Measurements from ENCODE around the gene FGF5. TPM values are rescaled to one million over a fixed set of nuclear protein-coding genes. Genes with fewer than 3 reads are reported as not detected.
A peak's percentile ranks its signal among the peaks of the same experiment; 100 is the strongest.

Gene FGF5
- total and polyA plus RNA-seq, 2 experiments from 2014 or later, result 15.5 to 59.9 TPM

- Histone ChIP-seq H3K9ac (no peak overlapping the region), H2AFZ (no peak overlapping the region), H3K36me3 (ENCODE audit: low read depth) (no peaks in the 10 kb centered on the region), H3F3A (ENCODE audit: insufficient read depth) (no peaks in the 10 kb centered on the region), H3K79me2 (ENCODE audit: insufficient read depth) (no peaks in the 10 kb centered on the region), H3K4me2 (ENCODE audit: unreplicated experiment) (no peak overlapping the region), H3K4me1 (ENCODE audit: insufficient read depth) (peaks cover 3% of the 10 kb centered on the region; the same call in 1 of the 2 replicates), H3K27me3 (replicated peaks; ENCODE audit: insufficient read depth) (no peaks in the 10 kb centered on the region), H3K27ac (no peak overlapping the region), H3K9me2 (ENCODE audit: insufficient read depth) (no peaks in the 10 kb centered on the region), H3K9me3 (ENCODE audit: low read depth) (no peaks in the 10 kb centered on the region), H4K20me1 (ENCODE audit: insufficient read depth) (no peaks in the 10 kb centered on the region), H3K4me3 (no peak overlapping the region)
- TF ChIP-seq EZH2 (IDR thresholded peaks at IDR 0.05; ENCODE audit: insufficient read depth, poor library complexity, severe bottlenecking) (no peak), EZH2phosphoT487 (IDR thresholded peaks at IDR 0.05; ENCODE audit: insufficient read depth, low read depth) (no peak)
- WGBS, 2 experiments (ENCODE audit: low coverage in 1 of 2, low lambda C conversion rate in 2 of 2, missing lambda C conversion rate in 2 of 2), result 57 to 68% methylated on average over 2 of the region's 2 CpGs
- in situ Hi-C loops (cut with MboI), result no loop called here
- no peak for DNase-seq
These were observed 65.2 kb downstream of the FGF5 start for GRCh38 chr4:80331693-80332092.

DNA sequence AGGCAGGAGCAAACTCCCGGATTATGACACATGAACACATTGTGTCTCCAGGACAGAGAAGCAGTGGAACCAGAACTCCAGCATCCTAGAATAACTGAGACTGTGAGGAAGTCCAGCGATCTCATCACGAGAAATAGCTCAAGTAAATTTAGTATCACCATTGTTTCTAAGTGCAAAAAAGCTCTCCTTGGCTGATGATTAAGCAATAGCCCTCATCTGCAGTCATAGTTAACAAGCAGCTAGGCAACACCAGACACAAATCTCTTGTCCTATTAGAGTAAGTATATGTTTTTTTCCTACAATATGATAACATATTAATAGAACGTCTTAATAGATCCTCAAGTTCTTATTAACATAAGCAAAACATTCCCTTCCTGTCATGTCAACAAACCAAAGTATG lies 66.7 kb downstream of the FGF5 start:
- WGBS, 2 experiments (ENCODE audit: low coverage in 1 of 2, low lambda C conversion rate in 2 of 2, missing lambda C conversion rate in 2 of 2), result 94 to 99% methylated on average over 4 of the region's 4 CpGs
- TF ChIP-seq EZH2phosphoT487 (IDR thresholded peaks at IDR 0.05; ENCODE audit: insufficient read depth, low read depth) (no peak), EZH2 (IDR thresholded peaks at IDR 0.05; ENCODE audit: insufficient read depth, poor library complexity, severe bottlenecking) (no peak)
- DNase-seq, result peak; percentile 27
- H4K20me1 ChIP-seq (ENCODE audit: insufficient read depth), result no peaks in the 10 kb centered on the region
- in situ Hi-C loops (cut with MboI), result no loop called here
- no peaks in the 10 kb centered on the region for H3K36me3 ChIP-seq (ENCODE audit: low read depth)
- H3K4me1 ChIP-seq (ENCODE audit: insufficient read depth), result peaks cover 3% of the 10 kb centered on the region; the same call in 1 of the 2 replicates
- H2AFZ ChIP-seq, result no peak overlapping the region
- no peaks in the 10 kb centered on the region for H3K27me3 ChIP-seq (replicated peaks; ENCODE audit: insufficient read depth)
- no peak overlapping the region for H3K9ac ChIP-seq
- no peaks in the 10 kb centered on the region for H3K79me2 ChIP-seq (ENCODE audit: insufficient read depth)
- H3K4me2 ChIP-seq (ENCODE audit: unreplicated experiment), result no peak overlapping the region
- H3K4me3 ChIP-seq, result no peak overlapping the region
- H3K27ac ChIP-seq, result no peak overlapping the region
- H3K9me2 ChIP-seq (ENCODE audit: insufficient read depth), result no peaks in the 10 kb centered on the region
- no peaks in the 10 kb centered on the region for H3F3A ChIP-seq (ENCODE audit: insufficient read depth)
- no peaks in the 10 kb centered on the region for H3K9me3 ChIP-seq (ENCODE audit: low read depth)

DNA sequence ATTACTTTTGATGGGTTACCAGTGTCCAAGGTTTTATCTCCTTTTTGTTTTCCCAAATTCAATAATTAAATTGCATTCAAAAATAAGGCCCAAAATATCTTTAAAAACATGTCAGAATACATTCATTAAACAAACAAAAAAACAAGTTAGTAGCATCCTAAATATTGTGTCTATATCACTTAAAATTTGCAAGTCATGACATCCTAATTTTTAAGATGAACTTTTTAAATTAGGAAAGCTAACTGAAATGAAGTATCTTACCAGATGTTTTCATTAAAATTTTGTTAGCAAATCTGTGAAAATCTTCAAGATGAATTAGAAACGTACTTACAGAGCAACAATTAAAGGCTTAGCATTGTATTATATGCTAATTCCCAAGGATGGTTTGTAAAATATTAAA lies 68.1 kb downstream of the FGF5 start:
- H3K27ac ChIP-seq, result no peak overlapping the region
- no peak overlapping the region for H3K4me2 ChIP-seq (ENCODE audit: unreplicated experiment)
- no peaks in the 10 kb centered on the region for H3F3A ChIP-seq (ENCODE audit: insufficient read depth)
- H3K9ac ChIP-seq, result no peak overlapping the region
- H3K4me1 ChIP-seq (ENCODE audit: insufficient read depth), result peaks cover 3% of the 10 kb centered on the region; the same call in 1 of the 2 replicates
- no peaks in the 10 kb centered on the region for H3K9me3 ChIP-seq (ENCODE audit: low read depth)
- 45 to 59% methylated on average over 1 of the region's 1 CpG for WGBS, 2 experiments (ENCODE audit: low coverage in 1 of 2, low lambda C conversion rate in 2 of 2, missing lambda C conversion rate in 2 of 2)
- H3K79me2 ChIP-seq (ENCODE audit: insufficient read depth), result no peaks in the 10 kb centered on the region
- H2AFZ ChIP-seq, result peak overlapping the region; percentile 95; the same call in 1 of the 2 replicates
- no peaks in the 10 kb centered on the region for H3K36me3 ChIP-seq (ENCODE audit: low read depth)
- TF ChIP-seq EZH2 (IDR thresholded peaks at IDR 0.05; ENCODE audit: insufficient read depth, poor library complexity, severe bottlenecking) (no peak), EZH2phosphoT487 (IDR thresholded peaks at IDR 0.05; ENCODE audit: insufficient read depth, low read depth) (no peak)
- DNase-seq, result no peak
- in situ Hi-C loops (cut with MboI), result no loop called here
- H3K9me2 ChIP-seq (ENCODE audit: insufficient read depth), result no peaks in the 10 kb centered on the region
- no peaks in the 10 kb centered on the region for H4K20me1 ChIP-seq (ENCODE audit: insufficient read depth)
- H3K4me3 ChIP-seq, result no peak overlapping the region
- H3K27me3 ChIP-seq (replicated peaks; ENCODE audit: insufficient read depth), result no peaks in the 10 kb centered on the region

DNA sequence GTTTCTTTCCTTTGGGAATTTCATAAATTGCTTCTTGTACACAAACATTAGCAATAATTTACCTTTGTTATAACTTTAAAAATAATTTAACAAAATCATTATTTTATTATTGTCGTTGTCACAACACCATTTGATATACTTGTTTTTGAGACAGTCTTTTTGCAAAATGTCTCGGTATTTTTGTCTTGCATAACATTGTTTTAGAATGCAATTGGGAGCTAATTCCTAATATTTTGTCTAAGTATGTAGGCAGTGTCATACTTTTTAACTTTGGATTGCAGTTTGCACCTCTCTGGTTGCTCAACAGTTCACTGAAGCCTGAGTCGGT lies 68.7 kb downstream of the FGF5 start:
- H3K4me3 ChIP-seq, result peak overlapping the region; percentile 89
- H3K9me2 ChIP-seq (ENCODE audit: insufficient read depth), result no peaks in the 10 kb centered on the region
- in situ Hi-C loops (cut with MboI), result no loop called here
- H3F3A ChIP-seq (ENCODE audit: insufficient read depth), result no peaks in the 10 kb centered on the region
- WGBS, 2 experiments (ENCODE audit: low coverage in 1 of 2, low lambda C conversion rate in 2 of 2, missing lambda C conversion rate in 2 of 2), result 0 to 4% methylated on average over 3 of the region's 3 CpGs
- no peaks in the 10 kb centered on the region for H3K79me2 ChIP-seq (ENCODE audit: insufficient read depth)
- H3K27ac ChIP-seq, result peak overlapping the region; percentile 23; the same call in 1 of the 2 replicates
- no peaks in the 10 kb centered on the region for H3K36me3 ChIP-seq (ENCODE audit: low read depth)
- peaks cover 3% of the 10 kb centered on the region; the same call in 1 of the 2 replicates for H3K4me1 ChIP-seq (ENCODE audit: insufficient read depth)
- peak overlapping the region; percentile 78 for H3K4me2 ChIP-seq (ENCODE audit: unreplicated experiment)
- H4K20me1 ChIP-seq (ENCODE audit: insufficient read depth), result no peaks in the 10 kb centered on the region
- peak overlapping the region; percentile 95 for H2AFZ ChIP-seq
- peak overlapping the region; percentile 65 for H3K9ac ChIP-seq
- no peaks in the 10 kb centered on the region for H3K27me3 ChIP-seq (replicated peaks; ENCODE audit: insufficient read depth)
- TF ChIP-seq EZH2 (IDR thresholded peaks at IDR 0.05; ENCODE audit: insufficient read depth, poor library complexity, severe bottlenecking) (no peak), EZH2phosphoT487 (IDR thresholded peaks at IDR 0.05; ENCODE audit: insufficient read depth, low read depth) (no peak)
- no peak for DNase-seq
- no peaks in the 10 kb centered on the region for H3K9me3 ChIP-seq (ENCODE audit: low read depth)
